DMS114 treated with DMSO at 0.1 percent for 48 hours (cell line): ENCODE data around the gene ATF3.
"Not testable (repeated sequence)": the region's sequence is repeated elsewhere in the genome, so short reads cannot be mapped to it uniquely, and the experiment has no call there.

ENCODE experiments used
- DNase-seq: peaks from one replicate; lab custom pipeline; 2025; ENCODE audit not compliant: unreplicated experiment; lab: John Stamatoyannopoulos, UW

The ATF3 gene

GRCh38 chr1:212649020-212649419 lies 40.5 kb downstream of the ATF3 start:
- DNase-seq: no peak

GRCh38 chr1:212650228-212650627 lies 41.7 kb downstream of the ATF3 start:
- DNase-seq: no peak

- DNase-seq: no peak
Measured at GRCh38 chr1:212651521-212651920, 43.0 kb downstream of the ATF3 start.

DNA sequence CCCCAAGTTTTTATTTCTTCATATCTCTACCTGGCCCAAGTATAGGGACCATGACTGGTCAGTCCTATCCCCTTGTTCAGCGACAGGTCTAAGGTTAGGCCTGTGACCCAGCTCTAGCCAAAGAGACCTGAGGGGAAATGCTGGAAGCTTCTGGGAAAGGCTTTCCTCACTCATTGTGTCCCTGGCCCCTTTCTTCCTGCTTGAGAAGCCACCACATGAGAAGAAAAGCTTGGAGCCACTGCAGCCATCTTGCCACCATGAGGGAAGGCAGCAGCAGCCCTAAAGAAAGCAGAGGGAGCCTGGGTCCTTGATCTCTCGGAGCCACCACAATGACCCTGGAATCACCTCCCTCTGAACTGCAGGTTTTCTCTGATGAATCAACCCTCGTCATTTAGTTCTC lies 43.4 kb downstream of the ATF3 start:
- no peak for DNase-seq

GRCh38 chr1:212652609-212653008 lies 44.0 kb downstream of the ATF3 start:
- no peak for DNase-seq

- DNase-seq: no peak
Measured at GRCh38 chr1:212655668-212656440, 47.3 kb downstream of the ATF3 start.

DNA sequence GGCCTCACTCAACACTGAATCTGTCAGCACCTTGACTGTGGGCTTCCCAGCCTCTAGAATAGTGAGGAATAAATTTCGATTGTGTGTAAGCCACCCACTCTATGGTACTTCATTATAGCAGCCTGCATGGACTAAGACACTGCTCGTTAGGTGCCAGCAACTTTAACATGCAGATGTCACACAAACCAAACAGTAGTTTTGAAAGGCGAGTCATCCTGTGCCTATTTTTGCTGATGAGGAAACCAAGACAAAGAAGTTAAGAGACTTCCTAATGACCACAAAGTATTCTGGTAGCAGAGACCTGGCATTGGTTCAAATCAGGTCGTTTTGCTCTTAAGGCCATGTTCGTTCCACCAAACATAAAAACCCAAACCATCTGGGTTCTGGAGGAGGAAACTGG lies 48.2 kb downstream of the ATF3 start:
- DNase-seq: no peak

GRCh38 chr1:212658250-212658649 lies 49.7 kb downstream of the ATF3 start:
- DNase-seq: not testable (repeated sequence)

DNA sequence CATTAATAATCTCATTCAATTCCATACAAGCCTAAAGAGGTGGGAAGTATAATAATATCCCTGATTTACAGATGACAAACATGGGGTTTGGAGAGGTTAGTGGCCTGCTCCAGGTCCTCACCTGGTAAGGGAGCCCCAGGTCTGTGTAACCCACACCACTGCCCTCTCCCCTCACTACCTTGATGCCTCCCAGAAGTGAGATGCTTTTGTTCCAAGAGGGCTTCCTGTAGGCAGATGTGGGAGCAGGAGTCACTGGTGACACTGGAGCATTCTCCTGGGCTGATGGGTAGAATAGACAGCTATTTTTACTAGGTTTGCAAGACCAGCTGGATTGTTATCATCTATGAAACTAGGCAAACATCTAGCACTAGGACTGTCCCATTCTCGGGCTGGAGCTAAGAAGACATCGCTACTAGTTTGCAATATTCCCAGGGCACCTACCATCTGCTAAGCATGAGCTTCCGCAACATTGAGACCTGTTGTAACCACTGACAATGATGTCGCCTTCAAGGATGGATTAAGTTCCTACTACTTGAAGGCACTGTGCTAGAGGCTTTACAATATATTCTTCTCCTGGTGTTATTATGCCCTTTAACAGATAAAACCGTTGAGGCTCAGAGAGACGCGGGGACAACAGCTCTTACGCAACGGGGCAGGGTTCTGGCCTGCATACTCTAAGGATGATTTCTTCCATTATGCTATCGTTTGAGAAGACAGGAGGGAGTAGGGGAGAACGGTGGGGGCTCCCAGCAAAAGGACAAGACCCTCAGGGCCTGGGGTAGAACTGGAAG lies 56.0 kb downstream of the ATF3 start:
- DNase-seq: no peak

DNA sequence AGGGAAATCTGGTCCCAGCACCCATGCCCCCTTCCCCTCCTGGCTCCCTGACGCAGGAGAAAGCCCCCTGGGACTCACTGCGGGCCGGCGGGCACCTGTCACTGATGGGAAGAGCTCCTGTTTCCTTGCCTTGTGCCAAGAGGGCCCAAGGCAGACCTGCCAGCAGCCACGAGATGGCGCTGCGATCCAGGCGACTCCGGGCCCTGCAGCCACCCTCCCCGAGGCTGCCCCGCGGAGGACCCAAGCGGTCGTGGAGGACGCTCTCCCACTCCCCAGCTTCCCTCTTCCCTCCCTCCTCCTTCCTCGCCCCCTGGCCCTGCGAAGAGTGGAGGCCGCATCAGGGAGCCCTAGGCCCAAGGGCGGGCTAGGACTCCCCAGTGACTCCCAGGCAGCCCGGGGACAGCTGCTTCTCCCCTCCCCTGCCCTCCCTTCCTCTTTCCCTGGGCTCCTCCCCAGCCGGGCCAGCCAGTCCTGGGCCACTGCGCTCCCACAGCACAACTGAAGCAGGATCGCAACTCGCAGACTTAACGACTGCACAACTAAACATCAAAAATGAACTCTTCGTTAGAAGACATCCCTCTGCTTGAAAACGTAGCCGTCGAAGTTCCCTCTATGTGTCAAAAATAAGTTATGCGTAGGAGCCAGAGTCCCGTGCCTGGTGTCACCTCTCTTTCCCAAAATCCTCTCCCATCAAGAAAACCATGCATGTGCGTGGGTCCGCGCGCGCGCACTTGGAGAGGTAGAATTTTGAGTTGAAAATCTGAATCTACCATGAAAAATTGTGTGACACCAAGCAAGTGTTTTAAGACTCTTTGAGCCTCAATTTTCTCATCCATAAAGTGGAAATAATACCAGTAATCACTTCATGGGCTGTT lies 56.9 kb downstream of the ATF3 start:
- no peak for DNase-seq

GRCh38 chr1:212666116-212666775 lies 57.7 kb downstream of the ATF3 start:
- DNase-seq: no peak

DNA sequence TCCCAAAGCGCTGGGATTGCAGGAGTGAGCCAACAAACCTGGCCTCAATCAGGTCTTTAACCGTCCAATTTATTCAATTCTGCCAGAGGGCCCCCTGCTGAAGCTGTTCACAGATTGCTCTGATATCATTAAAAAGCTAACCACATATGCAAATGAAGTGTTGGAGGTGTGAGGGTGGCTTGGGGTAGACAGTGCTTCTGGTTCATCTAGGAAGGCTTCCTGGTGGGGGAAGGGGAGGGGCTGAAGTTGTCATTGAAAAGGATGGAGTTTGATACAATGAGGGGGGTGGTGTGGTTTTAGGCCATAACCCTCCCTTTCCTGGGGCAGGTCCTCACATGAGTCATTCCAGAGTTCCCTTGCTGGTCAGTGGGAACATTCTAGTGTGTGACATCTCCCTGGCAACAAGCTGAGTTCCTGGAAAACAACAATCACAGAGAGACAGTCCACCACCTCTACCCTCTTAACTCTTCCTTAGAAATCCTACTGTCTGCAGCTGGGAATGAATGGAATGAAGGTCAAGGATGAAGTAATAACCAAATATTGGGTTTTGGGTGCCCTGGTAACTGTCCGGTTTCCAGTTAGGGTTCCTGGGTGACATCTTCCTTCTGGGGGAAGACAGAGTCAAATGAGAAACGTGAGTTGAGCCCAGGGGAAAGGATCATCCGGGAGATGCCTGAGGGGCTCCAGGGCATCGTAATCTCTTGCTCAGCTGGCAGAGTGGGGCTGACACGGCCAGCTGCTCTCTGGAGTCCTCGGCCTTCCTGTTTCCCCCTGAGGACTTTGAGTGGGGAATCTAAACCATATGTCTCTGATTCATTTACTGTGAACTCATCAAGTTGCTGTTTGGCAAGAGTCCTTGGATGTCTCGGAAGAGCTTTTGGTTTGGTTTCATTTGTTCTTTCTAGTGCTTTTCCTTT lies 58.9 kb downstream of the ATF3 start:
- DNase-seq: no peak

DNA sequence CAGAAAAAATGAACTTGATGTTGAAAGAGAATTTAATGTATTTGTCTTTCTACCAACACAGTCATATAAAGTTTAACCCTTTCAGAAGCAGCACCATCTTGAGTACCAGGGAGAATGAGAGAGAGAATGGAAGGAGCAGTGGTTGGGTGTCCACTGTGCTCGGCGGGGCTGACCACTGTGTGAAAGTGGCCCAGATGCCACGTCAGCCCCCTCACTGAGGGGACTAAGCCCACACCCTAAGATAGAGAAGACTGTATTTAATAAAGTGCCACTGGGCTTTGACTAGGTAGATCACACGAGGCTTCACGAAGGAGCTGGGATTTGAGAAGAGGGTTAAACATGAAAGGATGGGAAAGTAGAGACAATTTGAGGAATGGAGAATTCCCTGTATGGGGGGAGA lies 59.9 kb downstream of the ATF3 start:
- DNase-seq: no peak

DNA sequence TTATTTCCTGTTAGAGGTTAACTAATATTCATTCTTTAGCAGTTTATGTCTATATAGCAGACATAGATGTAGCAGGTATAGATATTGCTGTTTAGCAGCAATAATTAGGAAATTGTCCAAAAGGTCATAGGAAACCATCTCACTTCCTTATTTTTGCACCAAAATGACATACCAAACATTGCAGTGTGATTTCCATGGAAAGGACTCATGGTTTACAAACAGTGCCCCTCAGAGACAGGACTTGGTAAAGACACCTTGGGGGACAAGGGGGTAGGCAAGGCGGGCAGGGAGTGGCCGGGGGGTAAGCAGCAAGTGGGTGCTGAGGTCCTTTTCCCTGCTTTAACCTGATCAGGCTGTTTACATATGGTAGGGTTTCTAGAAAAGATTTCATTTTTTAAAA lies 60.5 kb downstream of the ATF3 start:
- DNase-seq: no peak

DNA sequence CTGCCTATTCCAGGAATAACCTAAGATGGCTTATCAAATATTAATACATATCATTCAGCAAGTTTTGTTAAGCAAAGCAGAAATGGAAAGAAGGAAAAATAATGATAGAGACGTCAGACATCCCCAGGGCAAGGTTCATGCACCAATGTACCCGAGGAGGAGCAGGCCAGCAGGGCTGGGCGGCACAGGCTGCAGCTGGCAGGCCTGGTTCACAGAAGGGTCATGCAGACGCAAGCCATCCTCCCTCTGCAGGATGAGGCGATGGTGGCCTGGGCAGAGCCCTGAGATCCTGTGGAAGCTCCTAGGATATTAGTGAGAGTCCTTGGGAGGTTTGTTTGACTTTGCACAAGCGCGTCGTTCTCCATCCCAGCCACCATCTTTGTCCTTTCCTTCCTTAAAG lies 61.0 kb downstream of the ATF3 start:
- no peak for DNase-seq

DNA sequence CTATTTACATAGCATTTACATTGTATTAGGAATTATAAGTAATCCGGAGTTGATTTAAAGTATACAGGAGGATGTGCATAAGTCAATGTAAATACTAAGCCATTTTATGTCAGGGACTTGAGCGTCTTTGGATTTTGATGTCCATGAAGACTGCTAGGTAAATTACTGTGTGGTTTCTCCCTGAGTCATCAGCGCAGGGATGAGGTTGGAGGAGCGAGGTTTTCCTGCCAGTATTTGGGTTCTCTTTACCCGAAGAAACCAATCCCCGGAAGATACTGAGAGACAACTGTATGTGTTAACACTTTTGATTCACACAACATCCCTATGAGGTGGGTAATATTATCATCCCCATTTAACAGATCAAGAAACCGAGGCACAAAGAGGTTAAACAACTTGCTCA lies 61.7 kb downstream of the ATF3 start:
- no peak for DNase-seq
